ENCODE results near the gene EPHA4.

EPHA4 gene

GRCh38 chr2:221503965-221504364 is 68.1 kb downstream of the EPHA4 start:
- no peak for DNase-seq (ENCODE audit: low read depth)

- no peak for DNase-seq (ENCODE audit: low read depth)
These were observed 69.7 kb downstream of the EPHA4 start for GRCh38 chr2:221502270-221503010.

GRCh38 chr2:221501883-221502269 is 70.2 kb downstream of the EPHA4 start:
- no peak for DNase-seq (ENCODE audit: low read depth)

- DNase-seq (ENCODE audit: low read depth) = no peak
These were observed 70.8 kb downstream of the EPHA4 start for GRCh38 chr2:221501210-221501882.

GRCh38 chr2:221500501-221501209 is 71.4 kb downstream of the EPHA4 start:
- DNase-seq (ENCODE audit: low read depth) = no peak

- no peak for DNase-seq (ENCODE audit: low read depth)
These were observed 76.4 kb downstream of the EPHA4 start for GRCh38 chr2:221495731-221496130.

- no peak for DNase-seq (ENCODE audit: low read depth)
These were observed 77.5 kb downstream of the EPHA4 start for GRCh38 chr2:221494556-221494955.

- no peak for DNase-seq (ENCODE audit: low read depth)
These were observed 78.7 kb downstream of the EPHA4 start for GRCh38 chr2:221493391-221493790.

- DNase-seq (ENCODE audit: low read depth) = no peak
These were observed 79.5 kb downstream of the EPHA4 start for GRCh38 chr2:221492636-221493035.

- DNase-seq (ENCODE audit: low read depth) = no peak
These were observed 81.5 kb downstream of the EPHA4 start for GRCh38 chr2:221490506-221491060.

- DNase-seq (ENCODE audit: low read depth) = no peak
These were observed 83.8 kb downstream of the EPHA4 start for GRCh38 chr2:221488136-221488807.

- DNase-seq (ENCODE audit: low read depth) = no peak
These were observed 86.0 kb downstream of the EPHA4 start for GRCh38 chr2:221486106-221486505.

- no peak for DNase-seq (ENCODE audit: low read depth)
These were observed 86.6 kb downstream of the EPHA4 start for GRCh38 chr2:221485503-221485870.

- no peak for DNase-seq (ENCODE audit: low read depth)
These were observed 87.2 kb downstream of the EPHA4 start for GRCh38 chr2:221484761-221485502.

- DNase-seq (ENCODE audit: low read depth) = no peak
These were observed 89.2 kb downstream of the EPHA4 start for GRCh38 chr2:221482666-221483455.

- no peak for DNase-seq (ENCODE audit: low read depth)
These were observed 91.3 kb downstream of the EPHA4 start for GRCh38 chr2:221480821-221481220.

GRCh38 chr2:221480163-221480562 is 91.9 kb downstream of the EPHA4 start:
- no peak for DNase-seq (ENCODE audit: low read depth)

- DNase-seq (ENCODE audit: low read depth) = no peak
These were observed 93.6 kb downstream of the EPHA4 start for GRCh38 chr2:221478485-221478863.

- no peak for DNase-seq (ENCODE audit: low read depth)
These were observed 94.2 kb downstream of the EPHA4 start for GRCh38 chr2:221477714-221478484.

- DNase-seq (ENCODE audit: low read depth) = no peak
These were observed 95.9 kb downstream of the EPHA4 start for GRCh38 chr2:221476195-221476594.
